ENCODE data around the gene PLCB1. TPM values are rescaled to one million over a fixed set of nuclear protein-coding genes. Genes with fewer than 3 reads are reported as not detected.

Gene PLCB1
- total and polyA plus RNA-seq, 10 of the 15 experiments (the other 5 are each of a cell fraction or from before 2014, with no cell fraction given): 0.05 to 5.3 (median 0.17) TPM; not detected in 1

GRCh38 chr20:8218861-8219260, 86.8 kb downstream of the PLCB1 start:
- no peaks in the 10 kb centered on the region for H4K20me1 ChIP-seq (ENCODE audit: control insufficient read depth, insufficient read depth)
- H3K4me1 ChIP-seq (ENCODE audit: control insufficient read depth, insufficient read depth, low read length): peaks cover 21% of the 10 kb centered on the region; the same call in 1 of the 2 replicates
- POLR2A ChIA-PET: no interaction called here
- no peak overlapping the region for H3K4me3 ChIP-seq
- H3K79me2 ChIP-seq (ENCODE audit: control insufficient read depth, insufficient read depth, low read length): no peaks in the 10 kb centered on the region
- H3K4me2 ChIP-seq (ENCODE audit: control insufficient read depth, insufficient read depth): no peak overlapping the region
- H2AFZ ChIP-seq (ENCODE audit: control insufficient read depth, low read depth, low read length): no peak overlapping the region
- no peak for FAIRE-seq
- in situ Hi-C loops (cut with MboI) (no loop called here), intact Hi-C loops (cut with micrococcal nuclease; ENCODE audit: unreplicated experiment) (no loop called here)
- TF ChIP-seq NR2C1 (IDR thresholded peaks at IDR 0.05) (no peak), PRDM15 (CRISPR knock-in tag; IDR thresholded peaks at IDR 0.05) (no peak), CBX5 (IDR thresholded peaks at IDR 0.05; ENCODE audit: low read depth) (no peak), MEF2A (IDR thresholded peaks at IDR 0.05; ENCODE audit: insufficient read depth, low read depth, low read length) (no peak), NR2C2 (IDR thresholded peaks at IDR 0.05; ENCODE audit: borderline replicate concordance, control insufficient read depth, insufficient read length, low read depth) (no peak), E2F4 (IDR thresholded peaks at IDR 0.05; ENCODE audit: low read depth, low read length) (no peak), POLR2A (IDR thresholded peaks at IDR 0.05; ENCODE audit: low read depth, low read length) (no peak)
- SMC1A ChIA-PET (ENCODE audit: uncharacterized antibody, unreplicated experiment): no interaction called here
- no peak overlapping the region for H3K27ac ChIP-seq (ENCODE audit: control insufficient read depth, insufficient read depth)
- H3K9ac ChIP-seq (ENCODE audit: control insufficient read depth, insufficient read depth, low read length): no peak overlapping the region
- CTCF ChIA-PET: no interaction called here
- no peaks in the 10 kb centered on the region for H3K27me3 ChIP-seq (replicated peaks in 1 of 2; ENCODE audit: control insufficient read depth in 2 of 2, insufficient read depth in 2 of 2, low read length in 1 of 2)
- DNase-seq (ENCODE audit: low read depth, low spot score): no peak
- BruUV-seq (replicated peaks): no TSS peak
- RAD21 ChIA-PET (ENCODE audit: unreplicated experiment): no interaction called here
- ATAC-seq: no peak
- no peaks in the 10 kb centered on the region for H3K36me3 ChIP-seq (ENCODE audit: control insufficient read depth in 2 of 2, insufficient read depth in 2 of 2, low read length in 1 of 2)
- peaks cover 2% of the 10 kb centered on the region; the same call in 2 of the 3 replicates for H3K9me3 ChIP-seq (replicated peaks; ENCODE audit: control insufficient read depth, insufficient read depth, low read length)
